Loucy (cell line): ENCODE results near the gene CADM2.

ENCODE experiments used
- H2AFZ ChIP-seq: fragments of 200-600 bp; sonication (generic); 2 replicates; pipeline ENCODE4 v1.6.0; 2016; ENCODE audit warnings: antibody characterized with exemption, mild to moderate bottlenecking, low read length, moderate library complexity
- H3F3A ChIP-seq: fragments of 200-600 bp; 2 replicates; pipeline ENCODE4 v1.6.0; 2016; ENCODE audit warnings: antibody characterized with exemption, low read depth, mild to moderate bottlenecking
- H3K27me3 ChIP-seq: fragments of 200-600 bp; sonication (generic); 2 replicates; pipeline ENCODE4 v1.6.1; 2014; ENCODE audit warnings: low read length, mild to moderate bottlenecking; ENCODE audit not compliant: insufficient read depth, poor library complexity, severe bottlenecking
- H3K36me3 ChIP-seq: fragments of 200-600 bp; sonication (generic); 2 replicates; pipeline ENCODE4 v1.6.1; 2016; ENCODE audit warnings: low read length; ENCODE audit not compliant: insufficient read depth
- H3K4me1 ChIP-seq: fragments of 200-600 bp; sonication (generic); 2 replicates; pipeline ENCODE4 v1.5.1; 2014; ENCODE audit warnings: low read length, mild to moderate bottlenecking; ENCODE audit not compliant: insufficient read depth, poor library complexity, severe bottlenecking
- H3K4me2 ChIP-seq: fragments of 200-600 bp; sonication (generic); 2 replicates; pipeline ENCODE4 v1.6.0; 2014; ENCODE audit warnings: antibody characterized with exemption, low read length, low read depth, mild to moderate bottlenecking; ENCODE audit not compliant: poor library complexity, severe bottlenecking
- H3K4me3 ChIP-seq: fragments of 200-600 bp; sonication (generic); 2 replicates; pipeline ENCODE4 v1.5.1; 2014; ENCODE audit warnings: low read length, mild to moderate bottlenecking, mixed read lengths; ENCODE audit not compliant: poor library complexity, severe bottlenecking
- H3K79me2 ChIP-seq: fragments of 200-600 bp; sonication (generic); 2 replicates; pipeline ENCODE4 v1.6.1; 2014; ENCODE audit warnings: low read length; ENCODE audit not compliant: insufficient read depth
- H3K9ac ChIP-seq: fragments of 200-600 bp; sonication (generic); 2 replicates; pipeline ENCODE4 v1.6.0; 2014; ENCODE audit warnings: mild to moderate bottlenecking, low read depth, low read length, moderate library complexity; ENCODE audit not compliant: poor library complexity, severe bottlenecking
- H3K9me2 ChIP-seq: fragments of 200-600 bp; sonication (generic); replicated peaks from 2 replicates; pipeline ENCODE4 v1.6.1; 2016; ENCODE audit warnings: low read depth, low read length, mixed read lengths
- H3K9me3 ChIP-seq: fragments of 200-600 bp; sonication (generic); 2 replicates; pipeline ENCODE4 v1.6.1; 2014; ENCODE audit warnings: mild to moderate bottlenecking, antibody characterized with exemption, low read length, low read depth; ENCODE audit not compliant: insufficient read depth
- H4K20me1 ChIP-seq: fragments of 200-600 bp; sonication (generic); 2 replicates; pipeline ENCODE4 v1.6.0; 2014; ENCODE audit warnings: antibody characterized with exemption, low read length, mild to moderate bottlenecking; ENCODE audit not compliant: insufficient read depth, poor library complexity, severe bottlenecking
- CTCF ChIP-seq: fragments of 200-600 bp; sonication (generic); conservative IDR thresholded peaks from 2 replicates; pipeline ENCODE4 v1.5.1; 2014; ENCODE audit warnings: mild to moderate bottlenecking, antibody characterized with exemption, low read length
- EZH2phosphoT487 ChIP-seq: fragments of 200-600 bp; IDR thresholded peaks from 2 replicates; pipeline ENCODE4 v1.6.1; 2018; ENCODE audit warnings: antibody characterized with exemption, mild to moderate bottlenecking, moderate library complexity, borderline replicate concordance

The CADM2 gene

GRCh38 chr3:85709346-85709892, 750.6 kb downstream of the CADM2 start:
- H3K27me3 ChIP-seq, result no peaks in the 10 kb centered on the region
- H3K4me1 ChIP-seq, result no peaks in the 10 kb centered on the region
- no peaks in the 10 kb centered on the region for H3K79me2 ChIP-seq
- no peaks in the 10 kb centered on the region for H3K9me2 ChIP-seq
- H3K9me3 ChIP-seq, result no peaks in the 10 kb centered on the region
- no peaks in the 10 kb centered on the region for H3K36me3 ChIP-seq
- no peak overlapping the region for H2AFZ ChIP-seq
- H3F3A ChIP-seq, result no peaks in the 10 kb centered on the region
- no peak overlapping the region for H3K9ac ChIP-seq
- TF ChIP-seq EZH2phosphoT487 (no peak), CTCF (no peak)
- H3K4me2 ChIP-seq, result no peak overlapping the region
- no peak overlapping the region for H3K4me3 ChIP-seq
- no peaks in the 10 kb centered on the region for H4K20me1 ChIP-seq

- Histone ChIP-seq H3K9ac (no peak overlapping the region), H3K36me3 (no peaks in the 10 kb centered on the region), H3F3A (no peaks in the 10 kb centered on the region), H4K20me1 (no peaks in the 10 kb centered on the region), H2AFZ (no peak overlapping the region), H3K4me3 (no peak overlapping the region), H3K9me2 (no peaks in the 10 kb centered on the region), H3K27me3 (no peaks in the 10 kb centered on the region), H3K4me1 (no peaks in the 10 kb centered on the region), H3K4me2 (no peak overlapping the region), H3K9me3 (no peaks in the 10 kb centered on the region), H3K79me2 (no peaks in the 10 kb centered on the region)
- TF ChIP-seq EZH2phosphoT487, result no peak
- no peak for TF ChIP-seq CTCF
Observed at GRCh38 chr3:85710490-85710889, 751.7 kb downstream of the CADM2 start.

- TF ChIP-seq CTCF, result no peak
- no peak for TF ChIP-seq EZH2phosphoT487
- H3K4me3 ChIP-seq, result no peak overlapping the region
- no peak overlapping the region for H2AFZ ChIP-seq
- H3K27me3 ChIP-seq, result no peaks in the 10 kb centered on the region
- no peaks in the 10 kb centered on the region for H3K4me1 ChIP-seq
- no peaks in the 10 kb centered on the region for H3F3A ChIP-seq
- H3K79me2 ChIP-seq, result no peaks in the 10 kb centered on the region
- H3K9me2 ChIP-seq, result no peaks in the 10 kb centered on the region
- no peak overlapping the region for H3K9ac ChIP-seq
- H4K20me1 ChIP-seq, result no peaks in the 10 kb centered on the region
- no peaks in the 10 kb centered on the region for H3K36me3 ChIP-seq
- no peak overlapping the region for H3K4me2 ChIP-seq
- H3K9me3 ChIP-seq, result peaks cover 5% of the 10 kb centered on the region; the same call in 1 of the 2 replicates
Observed at GRCh38 chr3:85721409-85722145, 762.8 kb downstream of the CADM2 start.
